Uterus (tissue), 2 donors: ENCODE measurements around the gene ZNRD2.

Experiments used
- CTCF ChIP-seq, 4 experiments: fragments of 200-600 bp in 2 of 4; fragments of 450-650 bp in 2 of 4; sonication (generic) in 2 of 4; IDR thresholded peaks; one replicate each; pipeline ENCODE4 v1.5.1; 2016 to 2019; ENCODE audit warnings: antibody characterized with exemption in 4 of 4, mild to moderate bottlenecking in 2 of 4, moderate library complexity in 1 of 4
- POLR2A ChIP-seq, 2 donors: fragments of 450-650 bp; IDR thresholded peaks; one replicate each; pipeline ENCODE4 v1.6.1; 2016; ENCODE audit warnings: antibody characterized with exemption in 2 of 2, mild to moderate bottlenecking in 1 of 2, moderate library complexity in 1 of 2

GRCh38 chr11:65569973-65570918 lies at the start of gene ZNRD2:
- TF ChIP-seq POLR2A (IDR thresholded peaks at IDR 0.05) (peak; percentile 22 to 83), CTCF (IDR thresholded peaks at IDR 0.05) (peak; percentile 33 to 61 (median 46))
